ENCODE data around the gene ZNF501. TPM values are rescaled to one million over a fixed set of nuclear protein-coding genes. Genes with fewer than 3 reads are reported as not detected.

ZNF501 gene
- total RNA-seq, result 2.5 and 2.7 TPM in 2 replicates

DNA sequence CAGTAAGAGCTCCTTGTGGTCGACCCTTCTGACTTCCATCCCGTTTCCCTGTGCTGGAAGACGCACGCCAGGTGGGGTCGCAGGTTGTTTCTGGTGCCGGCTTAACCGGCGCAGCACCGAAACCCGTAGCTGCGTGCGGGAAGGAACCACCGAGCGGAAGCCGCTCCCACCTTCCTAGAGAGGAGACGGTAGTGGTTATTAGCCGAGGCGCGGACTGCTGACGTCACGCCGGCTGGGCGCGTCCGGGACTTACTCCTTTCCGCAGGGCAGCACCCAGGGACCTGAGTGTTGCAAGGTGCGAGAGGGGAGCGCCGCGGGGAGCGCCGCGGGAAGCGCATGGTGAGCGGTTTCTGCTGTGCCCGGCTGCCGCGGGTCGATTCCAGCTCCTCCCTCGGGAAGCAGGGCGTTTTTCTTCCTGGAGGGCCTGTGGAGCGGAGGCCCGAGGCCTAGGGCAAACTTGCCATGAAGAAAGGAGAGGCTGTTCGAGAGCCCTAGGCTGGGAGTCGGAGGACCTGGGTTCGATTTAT is at the start of gene ZNF501:
Gene ZNF501, plus strand, starts transcription at position 252 of the 527 bp plus-strand sequence. CDS start 4,787 bp downstream, outside the sequence.

DNA sequence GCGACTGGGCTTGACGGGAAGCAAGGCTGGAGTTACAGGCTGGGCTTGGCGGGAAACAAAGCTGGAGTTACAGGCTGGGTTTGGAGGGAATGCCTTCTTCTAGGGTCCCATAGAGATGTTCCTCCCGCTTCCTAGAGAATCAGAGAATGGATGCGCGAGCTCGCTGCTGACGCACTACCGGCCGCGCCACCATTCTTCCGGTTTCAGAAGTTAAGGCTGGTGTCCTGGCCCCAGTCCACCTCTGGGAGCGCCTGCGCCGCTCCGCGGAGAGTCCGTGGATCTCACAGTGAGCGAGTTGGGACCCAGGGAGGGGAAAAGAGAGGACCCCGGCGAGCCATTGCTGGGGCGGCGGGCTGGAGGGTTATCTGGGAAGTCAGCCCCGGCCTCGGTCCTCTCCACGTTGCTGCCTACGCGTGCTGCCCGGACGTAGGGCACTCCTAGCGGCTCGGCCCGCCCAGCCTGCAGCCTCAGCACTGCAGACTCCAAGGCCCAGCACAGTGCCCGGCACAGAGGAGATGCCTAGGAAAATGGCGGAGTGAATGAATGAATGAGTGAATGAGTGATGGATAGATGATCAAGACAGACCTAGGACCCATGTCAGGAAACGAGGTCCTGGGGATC is 16.9 kb upstream of the ZNF501 start, which contains the start of gene ZNF502:
Gene ZNF502, plus strand, starts transcription at position 206 of the 621 bp plus-strand sequence. CDS start 7,602 bp downstream, outside the sequence.

DNA sequence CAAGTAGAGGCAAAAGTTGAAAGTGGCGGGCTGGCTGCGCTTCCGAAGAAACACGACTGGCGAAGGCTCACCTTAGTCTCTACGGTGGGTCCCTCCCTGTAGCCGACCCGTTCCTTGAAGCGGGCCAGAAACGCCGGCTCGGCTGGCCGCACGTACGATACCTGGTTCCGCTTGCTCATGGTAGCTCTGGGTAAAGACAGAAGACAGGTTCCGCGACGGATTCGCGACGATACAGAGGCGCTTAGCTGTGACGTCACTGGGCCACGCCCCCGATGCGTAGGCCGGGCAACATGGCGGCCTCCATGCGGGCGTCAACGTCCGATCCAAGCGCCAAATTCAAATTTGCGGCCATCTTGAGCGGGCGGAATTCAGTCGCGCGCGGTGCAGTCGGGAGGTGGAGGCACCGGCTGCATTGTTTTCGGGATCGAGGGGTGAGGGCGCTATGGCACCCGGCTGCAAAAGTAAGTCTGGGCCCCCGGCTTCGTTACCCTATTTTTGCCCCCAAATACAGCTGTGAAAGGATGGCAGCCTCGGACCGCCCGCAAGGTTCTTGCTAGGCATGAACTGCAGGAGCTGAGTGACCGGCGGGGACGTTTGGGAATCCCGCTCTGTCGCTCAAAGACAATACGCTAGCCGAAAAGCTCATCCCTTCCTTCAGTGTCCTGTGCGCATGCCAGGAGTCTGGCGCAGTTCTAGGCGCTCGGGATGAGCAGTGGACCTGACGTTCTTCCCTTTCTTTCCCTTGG is 32.2 kb downstream of the ZNF501 start, which contains the start of the genes KIAA1143 and KIF15:
Gene KIAA1143, minus strand, starts transcription at position 196 of the 746 bp plus-strand sequence. Its CDS starts 17 bp downstream, at position 179.
Gene KIF15, plus strand, starts transcription at position 371 of the 746 bp plus-strand sequence. Its CDS starts 72 bp downstream, at position 443.

Other genes with a start within 250 kb of the ZNF501 start
- gene ZKSCAN7, start 174.4 kb upstream of the ZNF501 start, total RNA-seq, result 2.1 and 6.4 TPM in 2 replicates
- gene ZNF660, start 144.7 kb upstream of the ZNF501 start, total RNA-seq, result 0.55 and 0.72 TPM in 2 replicates
- gene ZNF197, start 104.6 kb upstream of the ZNF501 start, total RNA-seq, result 7.2 and 9.5 TPM in 2 replicates
- 8.7 and 9.1 TPM in 2 replicates for gene ZNF35, start 80.9 kb upstream of the ZNF501 start, total RNA-seq
- gene ZNF502, start 17.0 kb upstream of the ZNF501 start, total RNA-seq, result 1.6 and 2.7 TPM in 2 replicates
- 14.0 and 15.1 TPM in 2 replicates for gene KIAA1143, start 32.0 kb downstream of the ZNF501 start, total RNA-seq
- 3.8 and 12.6 TPM in 2 replicates for gene KIF15, start 32.2 kb downstream of the ZNF501 start, total RNA-seq
- gene TMEM42, start 132.3 kb downstream of the ZNF501 start, total RNA-seq, result 28.5 and 34.2 TPM in 2 replicates
- 0.08 and 0.16 TPM in 2 replicates for gene TGM4, start 145.0 kb downstream of the ZNF501 start, total RNA-seq
- gene ZDHHC3, start 246.5 kb downstream of the ZNF501 start, total RNA-seq, result 58.7 and 69.9 TPM in 2 replicates
- 57.0 and 97.4 TPM in 2 replicates for gene EXOSC7, start 246.6 kb downstream of the ZNF501 start, total RNA-seq